SU-DHL-6 (cell line): Measurements from ENCODE around the gene CYBA.

Source experiments
- EZH2phosphoT487 ChIP-seq: fragments of 200-600 bp; sonication (generic), shearing (Covaris generic); conservative IDR thresholded peaks from 2 replicates; pipeline ENCODE4 v1.6.1; 2018; ENCODE audit warnings: mild to moderate bottlenecking, antibody characterized with exemption, low read length, moderate library complexity, mixed read lengths
- TF ChIP-seq, protein P1 (sequence below): fragments of 200-600 bp; sonication (generic); IDR thresholded peaks from one replicate; pipeline ENCODE4 v1.5.1; 2017; ENCODE audit warnings: antibody characterized with exemption, mild to moderate bottlenecking, low read length, moderate library complexity; ENCODE audit not compliant: insufficient read depth, poor library complexity, severe bottlenecking

DNA sequence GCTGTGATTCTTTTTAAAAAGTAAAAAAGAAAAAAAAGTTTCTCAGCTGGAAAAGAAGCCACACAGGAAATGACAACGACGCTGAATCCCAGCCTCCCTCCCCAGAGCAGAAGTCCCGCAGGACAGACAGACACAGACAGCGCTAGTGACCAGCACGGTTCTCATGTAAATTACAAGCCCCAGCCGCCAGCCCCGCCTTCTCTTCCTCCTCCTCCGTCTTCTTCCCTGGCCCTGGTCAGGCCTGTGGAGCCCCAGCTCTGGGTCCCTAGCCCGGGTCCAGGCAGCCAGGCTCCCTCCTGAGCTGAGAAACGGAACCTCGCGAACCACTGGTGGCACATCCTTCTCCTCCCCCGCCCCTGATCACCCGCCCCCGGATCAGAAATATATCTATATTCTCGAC lies 19.5 kb downstream of the CYBA start:
- TF ChIP-seq, protein P1, sequence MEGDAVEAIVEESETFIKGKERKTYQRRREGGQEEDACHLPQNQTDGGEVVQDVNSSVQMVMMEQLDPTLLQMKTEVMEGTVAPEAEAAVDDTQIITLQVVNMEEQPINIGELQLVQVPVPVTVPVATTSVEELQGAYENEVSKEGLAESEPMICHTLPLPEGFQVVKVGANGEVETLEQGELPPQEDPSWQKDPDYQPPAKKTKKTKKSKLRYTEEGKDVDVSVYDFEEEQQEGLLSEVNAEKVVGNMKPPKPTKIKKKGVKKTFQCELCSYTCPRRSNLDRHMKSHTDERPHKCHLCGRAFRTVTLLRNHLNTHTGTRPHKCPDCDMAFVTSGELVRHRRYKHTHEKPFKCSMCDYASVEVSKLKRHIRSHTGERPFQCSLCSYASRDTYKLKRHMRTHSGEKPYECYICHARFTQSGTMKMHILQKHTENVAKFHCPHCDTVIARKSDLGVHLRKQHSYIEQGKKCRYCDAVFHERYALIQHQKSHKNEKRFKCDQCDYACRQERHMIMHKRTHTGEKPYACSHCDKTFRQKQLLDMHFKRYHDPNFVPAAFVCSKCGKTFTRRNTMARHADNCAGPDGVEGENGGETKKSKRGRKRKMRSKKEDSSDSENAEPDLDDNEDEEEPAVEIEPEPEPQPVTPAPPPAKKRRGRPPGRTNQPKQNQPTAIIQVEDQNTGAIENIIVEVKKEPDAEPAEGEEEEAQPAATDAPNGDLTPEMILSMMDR: no peak
- TF ChIP-seq EZH2phosphoT487: no peak
